GM18505 (cell line): ENCODE results near the gene FCRL3.

Experiments
- ATAC-seq: cut with Tn5 transposase; IDR thresholded peaks from one replicate; pipeline ENCODE4 v1.9.1; 2021; ENCODE audit not compliant: unreplicated experiment
- POLR2A ChIP-seq: IDR thresholded peaks from 4 replicates; pipeline ENCODE4 v1.6.1; 2011; ENCODE audit warnings: borderline replicate concordance; ENCODE audit not compliant: insufficient read depth, insufficient read length; ENCODE audit errors: extremely low read depth

Gene FCRL3

DNA sequence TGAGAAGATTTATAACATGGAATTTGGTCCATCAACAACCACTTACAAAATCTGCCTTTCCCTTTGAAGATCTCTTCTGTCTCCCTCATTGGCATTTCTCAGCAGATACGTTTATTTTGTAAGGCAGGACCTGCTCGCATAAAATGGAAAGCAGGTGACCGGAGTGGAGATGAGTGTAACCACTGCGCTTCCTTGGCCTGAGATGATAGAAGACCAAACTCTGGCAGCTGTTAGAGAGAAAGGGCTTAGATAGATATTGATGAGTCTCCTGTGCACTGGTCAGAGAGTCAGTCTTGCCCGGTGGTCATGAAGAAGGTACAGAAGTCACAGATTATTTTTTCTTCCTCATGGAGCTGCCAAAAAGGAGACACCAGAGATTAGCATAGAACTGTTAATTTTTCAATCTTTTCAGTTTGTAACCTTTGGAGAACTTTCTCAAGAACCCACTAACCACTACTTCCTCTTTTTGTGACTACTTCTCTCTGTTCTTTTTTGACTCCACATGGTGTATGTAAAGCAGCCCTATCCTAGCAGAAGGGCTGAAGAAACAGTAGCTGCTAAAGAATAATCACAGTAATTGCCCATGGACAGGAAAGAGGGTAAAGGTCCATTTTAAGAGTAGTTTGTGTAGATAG, 47.6 kb downstream of the FCRL3 start:
- ATAC-seq: peak; percentile 95
- TF ChIP-seq POLR2A: no peak

DNA sequence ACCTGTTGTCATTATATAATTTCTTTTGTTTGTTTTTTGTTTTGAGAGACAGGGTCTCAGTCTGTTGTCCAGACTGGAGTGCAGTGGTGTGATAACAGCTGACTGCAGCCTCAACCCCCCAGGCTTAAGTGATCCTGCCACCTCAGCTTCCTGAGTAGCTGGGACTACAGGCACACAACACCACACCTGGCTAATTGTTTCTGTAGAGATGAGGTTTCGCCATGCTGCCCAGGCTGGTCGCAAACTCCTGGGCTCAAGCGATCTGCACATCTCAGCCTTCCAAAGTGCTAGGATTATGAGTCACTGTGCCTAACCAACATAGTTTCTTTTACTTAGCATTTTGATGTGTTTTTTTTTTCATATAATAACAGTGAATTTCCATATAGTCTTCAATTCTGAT, 52.3 kb downstream of the FCRL3 start:
- no peak for ATAC-seq
- TF ChIP-seq POLR2A: no peak

DNA sequence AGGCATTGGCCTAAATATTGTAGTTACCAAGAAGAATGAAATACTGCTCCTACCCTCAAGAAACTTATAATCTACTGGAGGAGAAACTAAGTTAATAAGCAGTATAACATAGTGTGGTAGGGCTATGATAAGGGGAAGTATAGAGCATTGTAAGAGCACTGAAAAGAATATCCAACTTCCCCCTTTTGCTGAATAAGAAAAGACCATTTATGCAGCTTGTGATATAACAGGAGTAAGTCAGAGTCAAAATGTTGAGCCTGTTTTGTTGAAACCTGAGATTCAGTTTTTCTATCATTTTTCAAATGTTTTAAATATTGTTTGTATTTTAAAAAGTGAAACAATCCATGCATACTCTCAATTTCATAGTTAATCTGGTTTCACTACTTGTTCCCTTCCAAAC, 54.4 kb downstream of the FCRL3 start:
- no peak for TF ChIP-seq POLR2A

GRCh38 chr1:157641177-157641576, 59.4 kb downstream of the FCRL3 start:
- no peak for TF ChIP-seq POLR2A
- ATAC-seq: no peak

More for the DNA sequence above, 54.4 kb downstream of the FCRL3 start:
- ATAC-seq: no peak

DNA sequence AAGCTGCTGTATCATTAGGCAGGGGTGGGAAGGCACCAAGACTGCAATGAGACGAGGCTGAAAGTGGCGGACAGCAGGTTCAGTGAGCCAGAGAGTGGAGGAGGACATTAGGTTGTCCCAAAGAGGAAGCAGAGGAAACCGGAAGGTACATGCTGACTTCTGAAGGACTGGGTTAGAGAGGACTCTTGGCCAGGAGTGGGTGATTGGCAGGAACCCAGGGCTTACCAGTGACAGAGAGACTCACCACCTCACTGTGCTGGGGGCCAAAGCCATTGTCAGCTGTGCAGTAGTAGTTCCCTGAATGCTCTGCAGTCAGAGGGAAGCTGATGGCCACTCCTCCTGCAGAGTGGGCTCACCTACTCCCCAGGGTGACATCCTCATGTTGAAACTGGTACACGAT, 60.8 kb downstream of the FCRL3 start:
- no peak for ATAC-seq
- TF ChIP-seq POLR2A: no peak

- no peak for ATAC-seq
- TF ChIP-seq POLR2A: no peak
Measured at GRCh38 chr1:157628773-157629172, 71.8 kb downstream of the FCRL3 start.
